Activated T-cell treated with anti-CD3 and anti-CD28 coated beads, Interleukin-2, amount 50 U/mL, for 1 hour (primary cell): ENCODE data around the gene REG4.
"Not testable (repeated sequence)": the region's sequence is repeated elsewhere in the genome, so short reads cannot be mapped to it uniquely, and the experiment has no call there.

Experiments
- DNase-seq: peaks from one replicate; pipeline ENCODE4 v3.0.0-alpha.2; 2020

The REG4 gene

GRCh38 chr1:119805746-119806145 is 5.5 kb downstream of the REG4 start:
- no peak for DNase-seq

GRCh38 chr1:119805247-119805646 is 6.0 kb downstream of the REG4 start:
- DNase-seq = no peak

GRCh38 chr1:119799599-119800177 is 11.6 kb downstream of the REG4 start:
- DNase-seq = no peak

GRCh38 chr1:119799003-119799402 is 12.3 kb downstream of the REG4 start:
- DNase-seq = no peak

GRCh38 chr1:119797606-119798005 is 13.7 kb downstream of the REG4 start:
- DNase-seq = no peak

GRCh38 chr1:119797162-119797561 is 14.1 kb downstream of the REG4 start:
- DNase-seq = no peak

GRCh38 chr1:119795261-119796200 is 15.7 kb downstream of the REG4 start:
- no peak for DNase-seq

GRCh38 chr1:119794876-119795240 is 16.4 kb downstream of the REG4 start:
- DNase-seq = no peak

- DNase-seq = no peak
Measured at GRCh38 chr1:119794230-119794875, 16.9 kb downstream of the REG4 start.

GRCh38 chr1:119791377-119791776 is 19.9 kb downstream of the REG4 start:
- DNase-seq = no peak

- DNase-seq = no peak
Measured at GRCh38 chr1:119790451-119791198, 20.6 kb downstream of the REG4 start.

- DNase-seq = no peak
Measured at GRCh38 chr1:119787776-119788175, 23.5 kb downstream of the REG4 start.

GRCh38 chr1:119786473-119787050 is 24.7 kb downstream of the REG4 start:
- DNase-seq = not testable (repeated sequence)

GRCh38 chr1:119786046-119786445 is 25.2 kb downstream of the REG4 start:
- not testable (repeated sequence) for DNase-seq

GRCh38 chr1:119784191-119784781 is 27.0 kb downstream of the REG4 start:
- no peak for DNase-seq

- no peak for DNase-seq
Measured at GRCh38 chr1:119783354-119784185, 27.7 kb downstream of the REG4 start.

- DNase-seq = no peak
Measured at GRCh38 chr1:119782631-119783325, 28.5 kb downstream of the REG4 start.

- no peak for DNase-seq
Measured at GRCh38 chr1:119781434-119782210, 29.6 kb downstream of the REG4 start.

- no peak for DNase-seq
Measured at GRCh38 chr1:119779869-119780356, 31.3 kb downstream of the REG4 start.
